Measurements from ENCODE around the gene HSDL2.

Gene HSDL2

GRCh38 chr9:112420208-112420607 is 40.3 kb downstream of the HSDL2 start:
- H3K9me3 ChIP-seq (ENCODE audit: severe bottlenecking) = no peaks in the 10 kb centered on the region
- TF ChIP-seq CTCF (IDR thresholded peaks at IDR 0.05; ENCODE audit: poor library complexity, severe bottlenecking) = no peak
- H3K4me1 ChIP-seq (ENCODE audit: insufficient read depth, poor library complexity, severe bottlenecking) = no peaks in the 10 kb centered on the region
- H3K27me3 ChIP-seq (ENCODE audit: insufficient read depth, poor library complexity, severe bottlenecking) = no peaks in the 10 kb centered on the region
- no peak overlapping the region for H3K27ac ChIP-seq (ENCODE audit: poor library complexity, severe bottlenecking)
- peaks cover 32% of the 10 kb centered on the region for H3K36me3 ChIP-seq (ENCODE audit: low read depth)
- no peak overlapping the region for H3K4me3 ChIP-seq (ENCODE audit: severe bottlenecking)
- no peak for ATAC-seq (ENCODE audit: low read depth)
- no peak for DNase-seq (ENCODE audit: low spot score)

GRCh38 chr9:112421771-112422222 is 41.9 kb downstream of the HSDL2 start:
- Histone ChIP-seq H3K4me3 (ENCODE audit: severe bottlenecking) (no peak overlapping the region), H3K9me3 (ENCODE audit: severe bottlenecking) (no peaks in the 10 kb centered on the region), H3K36me3 (ENCODE audit: low read depth) (peaks cover 32% of the 10 kb centered on the region), H3K4me1 (ENCODE audit: insufficient read depth, poor library complexity, severe bottlenecking) (no peaks in the 10 kb centered on the region), H3K27me3 (ENCODE audit: insufficient read depth, poor library complexity, severe bottlenecking) (no peaks in the 10 kb centered on the region), H3K27ac (ENCODE audit: poor library complexity, severe bottlenecking) (no peak overlapping the region)
- no peak for ATAC-seq (ENCODE audit: low read depth)
- DNase-seq (ENCODE audit: low spot score) = no peak
- TF ChIP-seq CTCF (IDR thresholded peaks at IDR 0.05; ENCODE audit: poor library complexity, severe bottlenecking) = no peak

GRCh38 chr9:112422417-112423148 is 42.7 kb downstream of the HSDL2 start:
- H3K4me1 ChIP-seq (ENCODE audit: insufficient read depth, poor library complexity, severe bottlenecking) = no peaks in the 10 kb centered on the region
- H3K27ac ChIP-seq (ENCODE audit: poor library complexity, severe bottlenecking) = no peak overlapping the region
- H3K27me3 ChIP-seq (ENCODE audit: insufficient read depth, poor library complexity, severe bottlenecking) = no peaks in the 10 kb centered on the region
- ATAC-seq (ENCODE audit: low read depth) (no peak), DNase-seq (ENCODE audit: low spot score) (no peak)
- no peak for TF ChIP-seq CTCF (IDR thresholded peaks at IDR 0.05; ENCODE audit: poor library complexity, severe bottlenecking)
- H3K36me3 ChIP-seq (ENCODE audit: low read depth) = peaks cover 36% of the 10 kb centered on the region
- no peak overlapping the region for H3K4me3 ChIP-seq (ENCODE audit: severe bottlenecking)
- no peaks in the 10 kb centered on the region for H3K9me3 ChIP-seq (ENCODE audit: severe bottlenecking)

- no peaks in the 10 kb centered on the region for H3K27me3 ChIP-seq (ENCODE audit: insufficient read depth, poor library complexity, severe bottlenecking)
- H3K9me3 ChIP-seq (ENCODE audit: severe bottlenecking) = no peaks in the 10 kb centered on the region
- no peak overlapping the region for H3K4me3 ChIP-seq (ENCODE audit: severe bottlenecking)
- H3K27ac ChIP-seq (ENCODE audit: poor library complexity, severe bottlenecking) = no peak overlapping the region
- TF ChIP-seq CTCF (IDR thresholded peaks at IDR 0.05; ENCODE audit: poor library complexity, severe bottlenecking) = no peak
- ATAC-seq (ENCODE audit: low read depth) = no peak
- peaks cover 14% of the 10 kb centered on the region for H3K36me3 ChIP-seq (ENCODE audit: low read depth)
- DNase-seq (ENCODE audit: low spot score) = no peak
- no peaks in the 10 kb centered on the region for H3K4me1 ChIP-seq (ENCODE audit: insufficient read depth, poor library complexity, severe bottlenecking)
These were observed 50.2 kb downstream of the HSDL2 start for GRCh38 chr9:112430006-112430522.

Measured in RWPE2 (cell line).